Gastrocnemius medialis (tissue), 4 donors: Measurements from ENCODE around the gene OST4.

Experiments used
- POLR2A ChIP-seq, 2 donors: fragments of 450-650 bp; IDR thresholded peaks; one replicate each; pipeline ENCODE4 v1.6.1; 2017; ENCODE audit warnings: antibody characterized with exemption in 2 of 2, mild to moderate bottlenecking in 2 of 2, moderate library complexity in 2 of 2
- TF ChIP-seq, protein P1 (sequence below), 5 experiments: fragments of 450-650 bp in 3 of 5; fragments of 200-600 bp in 2 of 5; sonication (generic) in 2 of 5; IDR thresholded peaks in 4 of 5; conservative IDR thresholded peaks in 1 of 5; 1 replicate in 4 of 5; 2 replicates in 1 of 5; pipeline ENCODE4 v1.5.1; 2016 to 2019; ENCODE audit warnings: antibody characterized with exemption in 5 of 5, mild to moderate bottlenecking in 3 of 5, moderate library complexity in 3 of 5

DNA sequence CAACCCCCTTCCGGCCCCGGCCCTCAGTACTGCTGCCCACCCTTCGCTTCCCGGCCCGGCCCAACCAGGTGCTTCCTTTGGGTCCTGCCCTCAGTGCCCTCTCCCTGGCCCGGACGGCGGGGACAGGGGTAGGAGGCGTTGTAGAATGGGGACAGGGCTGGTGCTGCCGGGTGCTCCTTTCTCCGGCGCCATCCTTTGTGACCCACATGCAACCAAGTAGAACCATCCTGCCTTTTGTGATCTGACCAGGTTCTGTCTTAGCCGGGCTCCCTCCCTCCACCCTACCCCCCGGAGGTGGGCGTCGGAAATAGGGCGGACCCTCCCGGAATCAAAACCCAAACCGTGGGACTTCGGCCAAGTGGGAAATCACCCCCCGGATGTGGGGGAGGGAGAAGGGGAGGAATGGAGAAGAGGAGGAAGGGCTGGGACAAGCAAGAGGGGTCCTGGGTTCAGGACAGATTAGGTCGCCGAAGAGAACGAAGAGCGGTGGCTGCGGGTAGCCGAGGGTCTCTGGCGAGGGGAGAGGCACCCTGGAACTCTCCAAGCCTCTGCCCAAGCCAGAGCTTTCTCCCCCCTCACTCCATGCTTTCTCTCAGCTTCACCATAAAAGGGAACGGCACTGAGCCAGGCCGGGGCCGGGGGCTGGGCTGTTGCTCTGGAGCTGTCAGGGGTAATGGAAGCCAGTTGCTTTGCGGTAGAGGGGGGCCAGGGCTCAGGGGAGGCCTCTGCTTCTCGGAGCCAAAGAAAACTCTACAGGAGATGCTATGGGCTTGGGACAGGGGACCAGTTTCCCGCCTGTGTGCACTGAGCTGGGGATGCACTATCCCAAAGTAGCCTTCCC is 756 bp upstream of the OST4 start:
- TF ChIP-seq, protein P1, sequence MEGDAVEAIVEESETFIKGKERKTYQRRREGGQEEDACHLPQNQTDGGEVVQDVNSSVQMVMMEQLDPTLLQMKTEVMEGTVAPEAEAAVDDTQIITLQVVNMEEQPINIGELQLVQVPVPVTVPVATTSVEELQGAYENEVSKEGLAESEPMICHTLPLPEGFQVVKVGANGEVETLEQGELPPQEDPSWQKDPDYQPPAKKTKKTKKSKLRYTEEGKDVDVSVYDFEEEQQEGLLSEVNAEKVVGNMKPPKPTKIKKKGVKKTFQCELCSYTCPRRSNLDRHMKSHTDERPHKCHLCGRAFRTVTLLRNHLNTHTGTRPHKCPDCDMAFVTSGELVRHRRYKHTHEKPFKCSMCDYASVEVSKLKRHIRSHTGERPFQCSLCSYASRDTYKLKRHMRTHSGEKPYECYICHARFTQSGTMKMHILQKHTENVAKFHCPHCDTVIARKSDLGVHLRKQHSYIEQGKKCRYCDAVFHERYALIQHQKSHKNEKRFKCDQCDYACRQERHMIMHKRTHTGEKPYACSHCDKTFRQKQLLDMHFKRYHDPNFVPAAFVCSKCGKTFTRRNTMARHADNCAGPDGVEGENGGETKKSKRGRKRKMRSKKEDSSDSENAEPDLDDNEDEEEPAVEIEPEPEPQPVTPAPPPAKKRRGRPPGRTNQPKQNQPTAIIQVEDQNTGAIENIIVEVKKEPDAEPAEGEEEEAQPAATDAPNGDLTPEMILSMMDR (IDR thresholded peaks at IDR 0.05 in 4 of 5, conservative IDR thresholded peaks at IDR 0.05 in 1 of 5): no peak
- no peak for TF ChIP-seq POLR2A (IDR thresholded peaks at IDR 0.05)
